ENCODE measurements around the gene MCCC2. TPM values are rescaled to one million over a fixed set of nuclear protein-coding genes. Genes with fewer than 3 reads are reported as not detected.
A peak's percentile ranks its signal among the peaks of the same experiment; 100 is the strongest.

MCCC2 gene
- total RNA-seq, 2 donors from 2014 or later: 42.4 to 48.4 TPM

DNA sequence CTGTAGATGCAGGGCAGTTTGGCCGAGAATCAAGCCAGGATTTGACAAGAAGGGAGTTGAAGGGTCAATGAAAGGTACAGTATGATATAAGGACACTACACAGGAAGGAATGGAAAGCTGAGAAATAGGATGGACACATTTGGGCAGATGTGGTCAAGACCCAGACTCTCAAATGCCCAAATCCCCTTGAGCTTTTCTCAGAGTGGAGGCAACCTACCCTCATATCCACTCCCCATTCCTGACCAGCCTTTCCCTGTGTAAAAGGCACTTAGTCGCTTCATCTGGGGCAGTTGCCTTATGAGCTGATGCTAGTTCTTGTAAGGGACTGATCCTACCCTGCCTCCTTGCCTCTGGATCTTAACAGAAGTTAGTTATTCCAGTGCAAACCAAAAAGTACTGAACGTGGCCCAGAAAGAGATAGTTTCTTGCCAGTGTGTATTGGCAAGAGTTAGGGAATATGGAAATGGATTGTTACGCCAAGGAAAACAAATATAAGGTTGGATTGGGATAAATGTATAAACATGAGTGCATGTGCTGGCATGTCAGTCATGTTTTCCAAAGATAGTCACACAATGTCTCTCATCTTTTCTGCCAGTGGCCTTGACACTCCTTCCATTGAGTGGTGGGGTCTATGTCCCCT lies 4.1 kb upstream of the MCCC2 start:
- Mint-ChIP-seq H3K27ac (no peak overlapping the region), H3K27me3 (ENCODE audit: insufficient read depth) (no peaks in the 10 kb centered on the region), H3K9me3 (peaks cover 10% of the 10 kb centered on the region), H3K4me3 (no peak overlapping the region), H3K4me1 (no peaks in the 10 kb centered on the region), H3K36me3 (ENCODE audit: low read depth) (peaks cover 6% of the 10 kb centered on the region)
- H3K9me3 ChIP-seq (ENCODE audit: control insufficient read depth, low read length): peaks cover 5% of the 10 kb centered on the region
- DNase-seq: no peak
- TF ChIP-seq, protein P1, sequence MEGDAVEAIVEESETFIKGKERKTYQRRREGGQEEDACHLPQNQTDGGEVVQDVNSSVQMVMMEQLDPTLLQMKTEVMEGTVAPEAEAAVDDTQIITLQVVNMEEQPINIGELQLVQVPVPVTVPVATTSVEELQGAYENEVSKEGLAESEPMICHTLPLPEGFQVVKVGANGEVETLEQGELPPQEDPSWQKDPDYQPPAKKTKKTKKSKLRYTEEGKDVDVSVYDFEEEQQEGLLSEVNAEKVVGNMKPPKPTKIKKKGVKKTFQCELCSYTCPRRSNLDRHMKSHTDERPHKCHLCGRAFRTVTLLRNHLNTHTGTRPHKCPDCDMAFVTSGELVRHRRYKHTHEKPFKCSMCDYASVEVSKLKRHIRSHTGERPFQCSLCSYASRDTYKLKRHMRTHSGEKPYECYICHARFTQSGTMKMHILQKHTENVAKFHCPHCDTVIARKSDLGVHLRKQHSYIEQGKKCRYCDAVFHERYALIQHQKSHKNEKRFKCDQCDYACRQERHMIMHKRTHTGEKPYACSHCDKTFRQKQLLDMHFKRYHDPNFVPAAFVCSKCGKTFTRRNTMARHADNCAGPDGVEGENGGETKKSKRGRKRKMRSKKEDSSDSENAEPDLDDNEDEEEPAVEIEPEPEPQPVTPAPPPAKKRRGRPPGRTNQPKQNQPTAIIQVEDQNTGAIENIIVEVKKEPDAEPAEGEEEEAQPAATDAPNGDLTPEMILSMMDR (conservative IDR thresholded peaks at IDR 0.05): no peak
- WGBS, 2 experiments (ENCODE audit: insufficient coverage in 1 of 2, insufficient read length in 1 of 2): 90 to 96% methylated on average over 4 of the region's 4 CpGs
- H3K9ac ChIP-seq (ENCODE audit: extremely low read depth, low read length, poor library complexity, severe bottlenecking): no peak overlapping the region
- no peak overlapping the region for H3K4me3 ChIP-seq (ENCODE audit: low read length)
- no peaks in the 10 kb centered on the region for H3K4me1 ChIP-seq (ENCODE audit: control insufficient read depth, insufficient read depth, low read length)
- no peaks in the 10 kb centered on the region for H3K36me3 ChIP-seq (ENCODE audit: control insufficient read depth, insufficient read depth, low read length)
- H3K27ac ChIP-seq (ENCODE audit: low read depth, low read length): no peak overlapping the region
- no peaks in the 10 kb centered on the region for H3K27me3 ChIP-seq (ENCODE audit: control insufficient read depth, insufficient read depth, low read length, poor library complexity, severe bottlenecking)

DNA sequence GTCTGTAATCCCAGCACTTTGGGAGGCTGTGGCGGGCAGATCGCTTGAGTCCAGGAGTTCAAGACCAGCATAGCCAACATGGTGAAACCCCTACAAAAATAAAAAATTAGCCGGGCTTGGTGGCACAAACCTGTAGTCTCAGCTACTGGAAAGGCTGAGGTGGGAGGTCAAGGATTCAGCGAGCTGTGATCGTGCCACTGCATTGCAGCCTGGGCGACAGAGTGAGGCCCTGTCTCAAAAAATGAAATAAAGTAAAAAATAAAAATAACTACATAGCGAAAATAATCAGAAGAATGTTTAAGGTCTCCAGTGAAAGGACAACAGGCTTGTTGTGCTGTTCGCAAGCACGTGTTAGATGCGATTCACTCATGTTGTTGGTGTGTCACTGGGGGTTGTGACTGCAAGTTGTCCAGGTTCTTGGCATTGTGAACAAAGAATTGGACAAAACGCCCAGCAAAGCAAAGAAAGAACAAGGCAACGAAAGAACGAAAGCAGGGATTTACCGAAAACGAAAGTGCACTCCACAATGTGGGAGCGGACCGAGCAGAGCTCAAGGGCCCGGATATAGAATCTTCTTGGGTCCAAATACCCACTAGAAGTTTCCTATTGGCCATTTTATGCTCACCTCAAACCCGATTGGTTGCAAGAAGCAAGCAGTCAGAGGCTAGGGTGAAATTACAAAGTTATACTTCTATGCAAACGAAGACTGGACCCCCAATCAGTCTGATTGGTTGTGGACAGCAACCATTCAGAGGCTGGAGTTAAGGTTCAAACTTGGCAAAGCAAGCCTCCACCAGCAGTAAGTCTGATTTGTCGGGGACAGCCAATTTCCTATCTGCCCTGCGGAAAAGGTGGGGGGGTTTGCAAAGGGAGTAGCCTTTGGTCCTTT lies 844 bp upstream of the MCCC2 start:
- Histone ChIP-seq H3K9me3 (ENCODE audit: control insufficient read depth, low read length) (no peaks in the 10 kb centered on the region), H3K4me3 (ENCODE audit: low read length) (peak overlapping the region; percentile 89), H3K27ac (ENCODE audit: low read depth, low read length) (no peak overlapping the region), H3K36me3 (ENCODE audit: control insufficient read depth, insufficient read depth, low read length) (no peaks in the 10 kb centered on the region), H3K27me3 (ENCODE audit: control insufficient read depth, insufficient read depth, low read length, poor library complexity, severe bottlenecking) (no peaks in the 10 kb centered on the region), H3K9ac (ENCODE audit: extremely low read depth, low read length, poor library complexity, severe bottlenecking) (peak overlapping the region; percentile 66), H3K4me1 (ENCODE audit: control insufficient read depth, insufficient read depth, low read length) (peaks cover 2% of the 10 kb centered on the region)
- 91 to 95% methylated on average over 15 to 22 of the region's 22 CpGs for WGBS, 2 experiments (ENCODE audit: insufficient coverage in 1 of 2, insufficient read length in 1 of 2)
- H3K36me3 Mint-ChIP-seq (ENCODE audit: low read depth): no peaks in the 10 kb centered on the region
- H3K4me1 Mint-ChIP-seq: peaks cover 14% of the 10 kb centered on the region
- H3K27ac Mint-ChIP-seq: peak overlapping the region; percentile 92
- DNase-seq: no peak
- H3K9me3 Mint-ChIP-seq: peaks cover 4% of the 10 kb centered on the region
- peak overlapping the region; percentile 72 for H3K4me3 Mint-ChIP-seq
- H3K27me3 Mint-ChIP-seq (ENCODE audit: insufficient read depth): no peaks in the 10 kb centered on the region
- TF ChIP-seq, protein P1 (conservative IDR thresholded peaks at IDR 0.05): no peak

DNA sequence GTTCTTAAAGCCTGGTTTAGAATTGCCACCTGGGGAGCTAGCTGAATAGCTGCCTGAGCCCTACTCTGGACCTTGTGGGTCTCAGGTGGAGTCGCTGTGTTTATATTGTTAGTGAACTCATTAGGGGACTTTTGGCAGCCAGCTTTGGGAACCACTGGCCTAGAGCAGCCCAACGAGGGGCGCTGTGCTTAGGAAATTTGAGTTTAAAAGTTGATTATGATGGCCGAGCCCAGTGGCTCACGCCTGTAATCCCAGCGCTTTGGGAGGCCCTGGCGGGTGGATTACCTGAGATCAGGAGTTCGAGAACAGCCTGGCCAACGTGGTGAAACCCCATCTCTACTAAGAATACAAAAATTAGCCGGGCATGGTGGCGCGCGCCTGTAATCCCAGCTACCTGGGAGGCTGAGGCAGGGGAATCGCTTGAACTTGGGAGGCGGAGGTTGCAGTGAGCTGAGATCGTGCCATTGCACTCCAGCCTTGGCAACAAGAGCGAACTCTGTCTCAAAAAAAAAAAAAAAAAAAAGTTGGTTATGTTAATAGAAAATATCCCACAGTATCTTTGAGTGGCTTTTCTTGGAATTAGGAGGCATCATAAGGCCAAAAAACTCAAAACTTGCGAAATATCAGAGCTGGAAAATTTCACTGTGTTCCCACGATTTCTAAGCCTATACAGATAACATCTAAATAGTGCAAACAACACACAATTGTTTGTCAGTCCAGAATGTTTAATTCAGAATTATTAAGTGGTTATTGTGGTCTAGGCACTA lies 809 bp downstream of the MCCC2 start:
- TF ChIP-seq, protein P1 (conservative IDR thresholded peaks at IDR 0.05): peak; percentile 18
- peaks cover 4% of the 10 kb centered on the region for H3K36me3 Mint-ChIP-seq (ENCODE audit: low read depth)
- 53 to 78% methylated on average over 2 to 18 of the region's 19 CpGs for WGBS, 2 experiments (ENCODE audit: insufficient coverage in 1 of 2, insufficient read length in 1 of 2)
- H3K27me3 Mint-ChIP-seq (ENCODE audit: insufficient read depth): no peaks in the 10 kb centered on the region
- Histone ChIP-seq H3K27ac (ENCODE audit: low read depth, low read length) (no peak overlapping the region), H3K4me3 (ENCODE audit: low read length) (peak overlapping the region; percentile 89), H3K9me3 (ENCODE audit: control insufficient read depth, low read length) (no peaks in the 10 kb centered on the region), H3K4me1 (ENCODE audit: control insufficient read depth, insufficient read depth, low read length) (peaks cover 2% of the 10 kb centered on the region), H3K36me3 (ENCODE audit: control insufficient read depth, insufficient read depth, low read length) (no peaks in the 10 kb centered on the region), H3K27me3 (ENCODE audit: control insufficient read depth, insufficient read depth, low read length, poor library complexity, severe bottlenecking) (no peaks in the 10 kb centered on the region), H3K9ac (ENCODE audit: extremely low read depth, low read length, poor library complexity, severe bottlenecking) (peak overlapping the region; percentile 66)
- peaks cover 14% of the 10 kb centered on the region for H3K4me1 Mint-ChIP-seq
- H3K27ac Mint-ChIP-seq: peak overlapping the region; percentile 92
- H3K4me3 Mint-ChIP-seq: peak overlapping the region; percentile 72
- H3K9me3 Mint-ChIP-seq: peaks cover 4% of the 10 kb centered on the region
- DNase-seq: peak; percentile 59

Data from endodermal cell (in vitro differentiated cells).